ENCODE results near the gene TAMALIN.

The TAMALIN gene

DNA sequence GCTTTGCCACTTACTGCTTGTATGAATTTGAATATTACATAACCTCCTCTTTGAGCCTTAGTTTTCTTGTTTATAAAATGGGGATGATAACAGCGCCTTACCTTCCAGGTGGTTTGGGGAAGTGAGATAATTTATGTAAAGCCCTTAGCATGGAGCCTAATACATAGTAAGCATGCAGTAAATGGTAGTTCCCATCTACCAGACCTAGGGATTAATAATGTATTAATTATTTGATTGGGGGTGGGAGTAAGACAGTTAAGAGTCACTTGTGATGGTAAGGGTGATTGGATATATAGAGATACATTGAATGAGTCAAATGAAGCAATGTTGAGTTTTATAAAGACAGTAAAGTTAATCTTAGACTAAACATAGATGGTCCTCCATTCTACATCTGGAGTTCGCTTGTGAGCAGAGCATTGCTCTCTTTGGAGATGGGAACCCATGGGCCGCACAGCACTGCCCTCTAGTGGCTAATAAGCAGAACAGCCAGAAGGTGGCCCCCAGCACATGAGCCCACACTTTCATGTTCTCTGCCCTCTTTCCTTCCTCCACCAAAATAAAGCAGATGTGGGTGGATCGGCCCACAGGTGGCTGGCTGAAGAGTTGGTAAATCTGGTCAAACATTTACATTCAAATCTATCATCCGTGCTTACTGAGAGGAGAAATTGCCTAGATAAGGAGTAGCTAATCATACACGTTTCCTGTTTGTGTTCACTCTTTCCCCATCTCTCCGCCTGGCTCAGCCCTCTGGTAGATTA, 26.5 kb upstream of the TAMALIN start:
- no peak overlapping the region for H3K4me3 ChIP-seq (ENCODE audit: low read length)
- peak; percentile 57 for DNase-seq (ENCODE audit: low read depth, low spot score)

DNA sequence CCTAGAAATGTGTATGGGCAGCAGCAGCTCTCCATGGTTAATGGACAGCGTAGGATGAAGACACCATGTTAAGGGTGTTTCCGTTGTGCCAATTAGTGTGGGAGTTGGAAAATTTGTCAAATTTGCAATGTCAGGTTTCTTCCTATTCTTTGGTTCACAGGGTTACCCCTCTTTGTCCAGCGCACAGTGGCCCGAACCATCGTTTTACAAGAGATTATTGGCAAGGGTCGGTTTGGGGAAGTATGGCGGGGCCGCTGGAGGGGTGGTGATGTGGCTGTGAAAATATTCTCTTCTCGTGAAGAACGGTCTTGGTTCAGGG, 26.0 kb upstream of the TAMALIN start:
- H3K4me3 ChIP-seq (ENCODE audit: low read length): no peak overlapping the region
- DNase-seq (ENCODE audit: low read depth, low spot score): no peak

GRCh38 chr12:51984657-51985056, 22.1 kb upstream of the TAMALIN start:
- H3K4me3 ChIP-seq (ENCODE audit: low read length): no peak overlapping the region
- no peak for DNase-seq (ENCODE audit: low read depth, low spot score)

- no peak for DNase-seq (ENCODE audit: low read depth, low spot score)
- H3K4me3 ChIP-seq (ENCODE audit: low read length): no peak overlapping the region
Measured at GRCh38 chr12:51985154-51985835, 21.5 kb upstream of the TAMALIN start.

- no peak overlapping the region for H3K4me3 ChIP-seq (ENCODE audit: low read length)
- DNase-seq (ENCODE audit: low read depth, low spot score): no peak
Measured at GRCh38 chr12:51986834-51987233, 19.9 kb upstream of the TAMALIN start.

GRCh38 chr12:51992246-51992645, 14.5 kb upstream of the TAMALIN start:
- no peak overlapping the region for H3K4me3 ChIP-seq (ENCODE audit: low read length)
- no peak for DNase-seq (ENCODE audit: low read depth, low spot score)

GRCh38 chr12:51994539-51994820, 12.3 kb upstream of the TAMALIN start:
- no peak overlapping the region for H3K4me3 ChIP-seq (ENCODE audit: low read length)
- DNase-seq (ENCODE audit: low read depth, low spot score): no peak

- DNase-seq (ENCODE audit: low read depth, low spot score): no peak
- H3K4me3 ChIP-seq (ENCODE audit: low read length): no peak overlapping the region
Measured at GRCh38 chr12:51994959-51995358, 11.8 kb upstream of the TAMALIN start.

DNA sequence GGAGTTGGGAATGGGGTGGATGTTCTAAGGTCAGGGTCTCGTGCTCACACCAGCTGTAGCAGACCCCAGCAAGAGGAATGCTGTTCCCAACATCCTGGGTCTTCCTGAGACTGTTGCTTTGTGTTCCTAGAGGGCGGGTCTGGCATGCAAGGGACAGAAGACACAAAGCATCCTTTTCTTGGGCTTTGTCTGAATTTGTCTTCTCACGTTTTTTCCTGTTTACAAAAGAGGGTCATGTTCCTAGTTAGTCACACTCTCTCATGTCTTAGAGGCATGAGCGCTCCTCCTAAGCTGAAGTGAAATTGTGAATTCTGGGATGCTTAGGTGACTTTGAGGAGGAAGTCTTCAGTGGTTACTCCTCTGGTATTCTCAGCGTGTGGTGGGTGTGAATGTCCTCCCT, 9.6 kb upstream of the TAMALIN start:
- H3K4me3 ChIP-seq (ENCODE audit: low read length): no peak overlapping the region
- no peak for DNase-seq (ENCODE audit: low read depth, low spot score)

GRCh38 chr12:52003016-52003550, 3.7 kb upstream of the TAMALIN start:
- H3K4me3 ChIP-seq (ENCODE audit: low read length): no peak overlapping the region
- no peak for DNase-seq (ENCODE audit: low read depth, low spot score)

GRCh38 chr12:52003591-52003990, 3.2 kb upstream of the TAMALIN start:
- peak; percentile 81 for DNase-seq (ENCODE audit: low read depth, low spot score)
- H3K4me3 ChIP-seq (ENCODE audit: low read length): no peak overlapping the region

DNA sequence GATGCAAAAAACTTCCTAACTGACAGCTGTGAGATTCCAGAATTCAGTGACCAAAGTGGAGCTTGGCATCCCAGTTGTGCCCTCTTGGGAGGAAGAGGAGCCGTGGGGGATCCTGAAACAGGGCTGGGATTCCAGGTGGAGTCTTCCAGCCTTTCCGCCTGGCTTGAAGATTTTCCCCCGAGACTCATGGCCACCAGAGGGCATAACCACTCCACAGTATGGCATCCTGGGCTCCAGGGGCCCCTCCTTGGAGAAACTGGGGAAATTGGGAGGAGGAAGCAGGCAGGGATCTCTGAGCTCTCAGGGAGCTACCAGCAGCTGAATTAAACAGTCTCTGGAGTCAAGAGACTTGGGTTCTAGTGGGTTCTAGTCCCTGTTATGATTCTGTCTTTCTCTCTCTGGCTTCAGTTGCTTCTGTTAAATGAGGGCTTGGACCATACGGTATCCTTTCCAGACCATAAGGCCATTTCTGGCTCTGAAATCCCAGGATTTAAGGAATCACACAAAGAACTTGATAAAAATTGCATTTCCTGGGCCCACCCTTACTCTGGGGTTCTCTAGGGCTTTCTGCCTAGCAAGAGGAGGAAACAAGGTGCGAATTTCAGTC, 2.6 kb upstream of the TAMALIN start:
- no peak for DNase-seq (ENCODE audit: low read depth, low spot score)
- H3K4me3 ChIP-seq (ENCODE audit: low read length): no peak overlapping the region

- H3K4me3 ChIP-seq (ENCODE audit: low read length): no peak overlapping the region
- no peak for DNase-seq (ENCODE audit: low read depth, low spot score)
Measured at GRCh38 chr12:52005218-52005902, 1.4 kb upstream of the TAMALIN start.

DNA sequence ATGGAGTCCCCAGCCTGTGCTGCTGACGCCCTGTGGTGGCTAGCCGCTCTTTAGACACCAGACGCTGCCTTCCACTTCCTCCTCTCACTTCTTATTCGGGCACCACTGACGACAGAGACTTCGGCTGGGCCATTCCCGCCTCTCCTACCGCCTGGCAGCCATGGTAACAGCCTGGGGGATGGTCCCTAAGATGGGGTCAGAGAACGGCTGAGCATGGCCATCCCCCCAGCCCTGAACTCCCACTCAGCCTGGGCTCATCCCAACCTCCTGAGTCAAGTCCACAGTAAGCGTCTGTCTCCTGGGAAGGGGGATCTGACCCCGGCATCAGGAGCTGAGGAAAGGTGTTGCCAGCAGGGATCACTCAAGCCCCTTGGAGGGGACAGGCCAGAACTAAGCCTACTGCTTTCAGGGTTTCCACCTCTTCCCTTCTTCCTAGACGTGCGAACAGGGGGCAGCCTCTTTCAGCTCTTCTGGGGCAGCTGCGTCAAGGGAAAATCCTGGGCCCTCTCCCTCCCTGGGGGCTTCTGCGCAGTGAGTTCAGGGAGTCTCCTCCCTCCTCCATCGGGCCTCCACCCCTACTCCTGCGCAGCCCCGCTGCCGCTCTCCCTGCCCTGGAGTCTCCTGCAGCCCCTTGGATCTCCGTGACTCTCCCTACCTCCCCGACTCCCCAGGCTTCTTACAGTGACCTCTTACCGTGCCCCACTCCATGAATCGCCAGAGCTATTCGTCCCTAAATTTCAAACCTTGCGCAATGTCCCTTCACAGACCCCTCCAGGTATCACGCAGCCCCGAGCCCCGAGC, 643 bp upstream of the TAMALIN start:
- DNase-seq (ENCODE audit: low read depth, low spot score): no peak
- H3K4me3 ChIP-seq (ENCODE audit: low read length): peak overlapping the region; percentile 37

GRCh38 chr12:52007158-52007921, 594 bp downstream of the TAMALIN start:
- DNase-seq (ENCODE audit: low read depth, low spot score): no peak
- peak overlapping the region; percentile 59 for H3K4me3 ChIP-seq (ENCODE audit: low read length)

GRCh38 chr12:52007982-52008510, 1.3 kb downstream of the TAMALIN start:
- H3K4me3 ChIP-seq (ENCODE audit: low read length): no peak overlapping the region
- no peak for DNase-seq (ENCODE audit: low read depth, low spot score)

GRCh38 chr12:52009081-52009751, 2.5 kb downstream of the TAMALIN start:
- no peak overlapping the region for H3K4me3 ChIP-seq (ENCODE audit: low read length)
- DNase-seq (ENCODE audit: low read depth, low spot score): no peak

DNA sequence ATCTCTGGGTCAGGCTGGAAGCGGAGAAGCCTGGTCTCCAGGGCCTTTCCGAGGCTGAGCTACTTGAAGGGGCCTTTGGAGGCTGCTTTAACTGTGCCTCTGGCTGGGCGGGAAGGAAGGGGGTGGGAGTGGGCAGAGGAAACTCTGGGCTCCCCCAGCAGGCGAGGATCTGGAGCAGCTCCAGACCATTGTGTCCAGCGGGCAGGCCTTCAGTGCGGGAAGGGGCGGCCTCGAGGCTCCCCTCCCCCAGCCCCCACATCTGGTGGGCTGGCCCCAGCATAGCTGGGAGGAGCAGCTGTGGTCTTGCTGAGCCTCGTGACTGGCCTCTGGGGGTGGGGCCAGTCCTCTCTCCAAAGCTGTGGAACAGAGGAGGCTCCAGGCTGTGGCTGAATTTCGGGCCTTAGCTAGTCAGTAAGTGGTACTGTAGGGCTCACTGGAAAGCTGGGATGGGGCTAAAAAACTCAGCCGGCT, 3.4 kb downstream of the TAMALIN start:
- DNase-seq (ENCODE audit: low read depth, low spot score): no peak
- no peak overlapping the region for H3K4me3 ChIP-seq (ENCODE audit: low read length)
